ENCODE results near the gene ZNF787.

DNA sequence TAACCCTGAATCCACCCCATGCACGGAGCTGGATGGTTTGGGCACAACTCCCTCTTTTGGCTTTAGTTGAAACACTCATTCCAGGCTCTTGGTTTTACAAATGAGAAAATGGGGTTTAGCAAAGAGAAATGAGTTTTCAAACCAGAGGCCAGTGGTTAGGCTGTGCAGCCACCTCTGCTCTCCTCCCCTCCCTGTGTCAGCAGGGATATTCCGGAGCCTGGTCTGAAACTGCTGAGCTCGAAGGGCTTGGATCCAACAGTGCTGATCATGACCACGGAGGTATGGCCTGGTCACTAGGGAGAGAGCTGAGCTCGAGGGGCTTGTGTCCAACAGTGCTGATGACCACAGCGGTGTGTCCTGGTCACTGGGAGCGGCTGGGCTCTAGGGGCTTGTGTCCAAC lies 41.5 kb downstream of the ZNF787 start:
- TF ChIP-seq, protein P1, sequence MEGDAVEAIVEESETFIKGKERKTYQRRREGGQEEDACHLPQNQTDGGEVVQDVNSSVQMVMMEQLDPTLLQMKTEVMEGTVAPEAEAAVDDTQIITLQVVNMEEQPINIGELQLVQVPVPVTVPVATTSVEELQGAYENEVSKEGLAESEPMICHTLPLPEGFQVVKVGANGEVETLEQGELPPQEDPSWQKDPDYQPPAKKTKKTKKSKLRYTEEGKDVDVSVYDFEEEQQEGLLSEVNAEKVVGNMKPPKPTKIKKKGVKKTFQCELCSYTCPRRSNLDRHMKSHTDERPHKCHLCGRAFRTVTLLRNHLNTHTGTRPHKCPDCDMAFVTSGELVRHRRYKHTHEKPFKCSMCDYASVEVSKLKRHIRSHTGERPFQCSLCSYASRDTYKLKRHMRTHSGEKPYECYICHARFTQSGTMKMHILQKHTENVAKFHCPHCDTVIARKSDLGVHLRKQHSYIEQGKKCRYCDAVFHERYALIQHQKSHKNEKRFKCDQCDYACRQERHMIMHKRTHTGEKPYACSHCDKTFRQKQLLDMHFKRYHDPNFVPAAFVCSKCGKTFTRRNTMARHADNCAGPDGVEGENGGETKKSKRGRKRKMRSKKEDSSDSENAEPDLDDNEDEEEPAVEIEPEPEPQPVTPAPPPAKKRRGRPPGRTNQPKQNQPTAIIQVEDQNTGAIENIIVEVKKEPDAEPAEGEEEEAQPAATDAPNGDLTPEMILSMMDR (conservative IDR thresholded peaks at IDR 0.05; ENCODE audit: low read length): no peak
- TF ChIP-seq EZH2phosphoT487 (IDR thresholded peaks at IDR 0.05; ENCODE audit: borderline replicate concordance, low read depth, low read length): no peak
